Small intestine (tissue), 7 donors: ENCODE measurements around the gene POLR3A. TPM values are rescaled to one million over a fixed set of nuclear protein-coding genes. Genes with fewer than 3 reads are reported as not detected.

ENCODE experiments used
- DNase-seq, 2 donors: peaks; one replicate each; pipeline versions ENCODE4 v3.0.0 to v3.0.0-alpha.2; 2013
- FAIRE-seq: peaks from 2 replicates; lab custom pipeline; 2012; peaks lifted over from hg19 to GRCh38; lab: Jason Lieb, UNC
- H3K27ac ChIP-seq, 3 donors: one replicate each; pipeline ENCODE4 v1.5.1; 2013; ENCODE audit warnings: low read length in 2 of 3, mild to moderate bottlenecking in 2 of 3, control low read depth in 1 of 3, inconsistent platforms in 1 of 3, low read depth in 1 of 3, moderate library complexity in 1 of 3
- H3K27me3 ChIP-seq, 3 donors: one replicate each; pipeline ENCODE4 v1.6.1; 2013; ENCODE audit warnings: low read length in 3 of 3, inconsistent platforms in 1 of 3; ENCODE audit not compliant: control insufficient read depth in 3 of 3, insufficient read depth in 3 of 3
- H3K36me3 ChIP-seq, 3 donors: one replicate each; pipeline ENCODE4 v1.6.1; 2013; ENCODE audit warnings: low read length in 3 of 3, inconsistent platforms in 1 of 3, low read depth in 1 of 3, mild to moderate bottlenecking in 1 of 3, moderate library complexity in 1 of 3; ENCODE audit not compliant: control insufficient read depth in 3 of 3, insufficient read depth in 2 of 3
- H3K4me1 ChIP-seq, 3 donors: one replicate each; pipeline ENCODE4 v1.6.1; 2013; ENCODE audit warnings: low read length in 2 of 3, inconsistent platforms in 1 of 3, low read depth in 1 of 3, mild to moderate bottlenecking in 1 of 3, moderate library complexity in 1 of 3; ENCODE audit not compliant: control insufficient read depth in 3 of 3, insufficient read depth in 2 of 3
- H3K4me3 ChIP-seq, 3 donors: one replicate each; pipeline ENCODE4 v1.5.1; 2013; ENCODE audit warnings: low read length in 3 of 3, control low read depth in 1 of 3, inconsistent platforms in 1 of 3, low read depth in 1 of 3, mild to moderate bottlenecking in 1 of 3, moderate library complexity in 1 of 3
- H3K9me3 ChIP-seq, 2 donors: one replicate each; pipeline ENCODE4 v1.6.1; 2013; ENCODE audit warnings: low read depth in 1 of 2, low read length in 1 of 2; ENCODE audit not compliant: control insufficient read depth in 2 of 2, insufficient read depth in 1 of 2
- WGBS, 3 donors: extraction: QIAGEN DNeasy Blood & Tissue Kit; methylation state at CpG; one replicate each; pipeline ENCODE4 v1.1.7; 2013; 5-methylcytosine and 5-hydroxymethylcytosine counted together
- polyA plus RNA-seq, 4 donors: library from polyadenylated mRNA; stranded (reverse) in 3 of 4; unstranded in 1 of 4; fragments of 200-250 nt in 3 of 4; fragments of 120-200 nt in 1 of 4; gene quantifications; one replicate each; pipeline versions ENCODE4 v1.2.1 to v1.2.3, GENCODE V29; 2013
- donor health status: healthy with polysubstance abuse.
- donor health status: control.
- donor health status: control.
- donor health status: Bipolar disorder and iron deficiency.
- donor health status: healthy.

POLR3A gene
- polyA plus RNA-seq, 4 donors = 4.3 to 13.2 (median 6.4) TPM

DNA sequence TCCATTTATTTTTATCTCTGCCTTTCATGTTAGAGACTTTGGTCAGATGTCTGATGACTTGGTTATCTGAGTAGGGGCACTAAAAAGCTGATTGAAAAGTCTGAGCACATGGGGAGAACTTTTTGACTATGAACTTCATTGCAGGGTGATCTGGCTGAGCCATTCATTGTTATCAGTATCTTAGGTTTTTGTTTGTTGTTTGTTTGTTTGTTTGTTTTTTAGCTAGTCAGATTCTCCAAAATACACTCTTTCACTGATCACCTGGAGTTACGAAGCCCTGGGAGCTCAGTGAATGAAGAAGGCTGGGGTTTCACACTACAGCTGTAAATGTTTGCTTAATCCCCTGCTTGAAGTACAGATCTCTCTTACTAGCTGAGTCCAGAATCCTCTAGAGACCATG lies 74.2 kb downstream of the POLR3A start:
- FAIRE-seq (no peak), DNase-seq (peak in 1 of 2 donors; percentile 76)
- Histone ChIP-seq H3K36me3 (no peaks in the 10 kb centered on the region), H3K27me3 (no peaks in the 10 kb centered on the region), H3K4me3 (no peak overlapping the region), H3K27ac (peak overlapping the region in 1 of 3 donors; percentile 53), H3K4me1 (peaks cover 0 to 14% (median 0%) of the 10 kb centered on the region in 3 donors), H3K9me3 (peaks cover 0 to 13% of the 10 kb centered on the region in 2 donors)
- 64 to 79% (median 70%) methylated on average over 1 of the region's 1 CpG for WGBS, 3 donors

DNA sequence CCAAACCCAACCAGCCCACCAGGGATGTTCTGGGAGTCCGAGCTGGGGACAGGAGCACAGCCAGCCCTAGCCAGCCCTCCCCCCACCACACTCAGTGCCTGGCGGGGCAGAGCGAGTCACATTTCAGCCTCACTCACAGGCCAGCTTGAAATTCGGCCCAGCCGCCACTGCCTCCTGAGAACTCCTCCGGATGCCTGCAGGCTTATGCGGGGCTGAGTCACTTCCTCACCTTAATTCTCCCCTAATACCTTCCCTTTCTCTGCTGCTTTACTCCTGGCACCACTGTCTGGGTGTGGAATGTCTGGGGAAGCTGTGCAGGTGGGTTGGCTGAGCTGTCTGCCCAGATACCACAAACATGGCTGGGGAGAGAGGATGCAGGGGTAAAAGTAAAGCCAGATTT lies 80.1 kb downstream of the POLR3A start:
- WGBS, 3 donors = 46 to 85% (median 67%) methylated on average over 6 to 7 of the region's 7 CpGs
- Histone ChIP-seq H3K4me3 (no peak overlapping the region), H3K27me3 (no peaks in the 10 kb centered on the region), H3K9me3 (peaks cover 0 to 13% of the 10 kb centered on the region in 2 donors), H3K4me1 (no peaks in the 10 kb centered on the region), H3K27ac (no peak overlapping the region), H3K36me3 (no peaks in the 10 kb centered on the region)
- no peak for DNase-seq
- FAIRE-seq = no peak

DNA sequence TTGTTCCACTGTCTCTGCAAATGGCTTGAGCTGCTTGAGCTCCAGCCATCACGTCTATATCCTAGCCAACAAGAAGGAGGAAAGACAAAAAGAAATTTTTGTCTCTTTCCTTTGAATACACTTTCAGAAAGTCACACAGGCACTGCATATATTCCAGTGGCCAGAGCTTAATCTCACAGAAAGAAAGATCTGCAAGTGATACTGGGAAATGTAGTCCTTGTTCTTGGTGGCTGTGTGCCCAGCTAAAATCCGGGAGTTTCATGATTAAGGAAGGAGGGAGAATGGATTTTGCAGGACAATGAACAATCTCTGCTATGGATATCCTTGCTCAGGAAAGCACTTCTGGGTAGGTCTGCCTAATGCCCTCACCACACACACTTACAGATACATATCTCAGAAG lies 83.2 kb downstream of the POLR3A start:
- FAIRE-seq (no peak), DNase-seq (no peak)
- H3K9me3 ChIP-seq = peaks cover 0 to 5% of the 10 kb centered on the region in 2 donors
- H3K4me3 ChIP-seq = no peak overlapping the region
- H3K4me1 ChIP-seq = peaks cover 0 to 11% (median 0%) of the 10 kb centered on the region in 3 donors
- no peaks in the 10 kb centered on the region for H3K27me3 ChIP-seq
- H3K36me3 ChIP-seq = no peaks in the 10 kb centered on the region
- 34 to 45% (median 41%) methylated on average over 2 of the region's 2 CpGs for WGBS, 3 donors
- H3K27ac ChIP-seq = no peak overlapping the region

- 24 to 45% (median 30%) methylated on average over 4 of the region's 4 CpGs for WGBS, 3 donors
- Histone ChIP-seq H3K36me3 (no peaks in the 10 kb centered on the region), H3K4me3 (no peak overlapping the region), H3K27me3 (no peaks in the 10 kb centered on the region), H3K4me1 (peaks cover 0 to 24% (median 0%) of the 10 kb centered on the region in 3 donors), H3K27ac (no peak overlapping the region), H3K9me3 (no peaks in the 10 kb centered on the region)
- DNase-seq (peak in 1 of 2 donors; percentile 63), FAIRE-seq (no peak)
Measured at GRCh38 chr10:77944519-77944918, 84.8 kb downstream of the POLR3A start.

DNA sequence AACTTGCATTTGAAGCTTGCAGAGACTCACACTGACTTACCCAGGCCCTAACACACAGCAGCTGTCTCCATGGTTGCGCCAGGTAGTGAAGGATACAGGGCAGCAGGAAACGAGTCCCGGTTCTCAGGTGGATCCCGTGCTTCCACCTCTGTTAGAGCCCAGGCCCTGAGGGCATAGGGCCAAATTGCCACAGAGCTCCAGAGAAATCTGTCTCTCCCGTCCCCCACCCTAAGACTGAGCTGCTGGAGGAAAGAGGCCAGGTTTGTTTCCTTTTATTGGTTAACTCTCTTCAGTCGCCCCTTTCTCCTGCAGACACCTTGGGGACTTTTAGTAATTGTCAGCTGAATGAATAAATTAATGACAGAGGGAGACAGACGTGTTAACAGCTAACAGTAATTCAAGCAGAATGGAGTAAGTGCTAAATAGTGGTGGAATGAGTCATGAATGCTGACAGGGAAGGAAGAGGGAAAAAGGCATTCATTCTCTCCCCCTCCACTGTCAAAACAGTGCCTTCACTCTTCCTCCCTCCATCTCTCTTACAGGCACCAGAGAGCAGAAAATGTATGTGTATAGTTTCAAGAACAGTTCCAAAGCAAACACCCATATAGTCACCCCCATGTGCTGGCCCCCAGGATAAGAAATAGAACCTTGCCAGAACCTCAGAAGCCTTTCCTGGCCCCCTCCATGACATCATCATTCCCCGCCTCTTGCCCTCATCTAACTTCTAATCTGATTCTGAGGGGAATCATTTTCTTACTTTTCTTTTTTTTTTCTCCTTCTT lies 86.0 kb downstream of the POLR3A start:
- no peaks in the 10 kb centered on the region for H3K27me3 ChIP-seq
- WGBS, 3 donors = 43 to 59% (median 58%) methylated on average over 8 of the region's 8 CpGs
- peaks cover 0 to 29% (median 0%) of the 10 kb centered on the region in 3 donors for H3K4me1 ChIP-seq
- no peak overlapping the region for H3K4me3 ChIP-seq
- H3K36me3 ChIP-seq = no peaks in the 10 kb centered on the region
- H3K27ac ChIP-seq = peak overlapping the region in 1 of 3 donors; percentile 56
- FAIRE-seq (no peak), DNase-seq (peak in 1 of 2 donors; percentile 78)
- H3K9me3 ChIP-seq = no peaks in the 10 kb centered on the region

DNA sequence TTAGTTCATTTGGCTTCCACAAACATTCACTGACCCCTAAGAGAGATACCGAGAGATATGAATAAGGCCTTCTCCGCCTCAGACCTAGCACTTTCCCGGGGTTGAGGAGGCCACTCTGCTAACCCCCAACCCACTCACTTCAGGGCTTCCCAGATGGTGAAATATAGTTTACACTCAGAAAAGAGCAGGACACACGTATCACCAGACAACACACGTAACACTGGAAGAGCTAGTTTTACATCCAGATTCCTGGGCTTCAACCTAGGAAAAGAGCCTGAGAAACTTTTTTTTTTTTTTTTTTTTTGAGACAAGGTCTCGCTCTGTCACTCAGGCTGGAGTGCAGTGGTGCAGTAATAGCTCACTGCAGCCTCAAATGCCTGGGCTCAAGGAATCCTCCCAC lies 87.5 kb downstream of the POLR3A start:
- no peaks in the 10 kb centered on the region for H3K36me3 ChIP-seq
- peaks cover 0 to 29% (median 0%) of the 10 kb centered on the region in 3 donors for H3K4me1 ChIP-seq
- no peak for DNase-seq
- no peak for FAIRE-seq
- 86 to 93% (median 92%) methylated on average over 6 of the region's 6 CpGs for WGBS, 3 donors
- no peak overlapping the region for H3K4me3 ChIP-seq
- no peaks in the 10 kb centered on the region for H3K27me3 ChIP-seq
- H3K27ac ChIP-seq = no peak overlapping the region
- H3K9me3 ChIP-seq = no peaks in the 10 kb centered on the region

DNA sequence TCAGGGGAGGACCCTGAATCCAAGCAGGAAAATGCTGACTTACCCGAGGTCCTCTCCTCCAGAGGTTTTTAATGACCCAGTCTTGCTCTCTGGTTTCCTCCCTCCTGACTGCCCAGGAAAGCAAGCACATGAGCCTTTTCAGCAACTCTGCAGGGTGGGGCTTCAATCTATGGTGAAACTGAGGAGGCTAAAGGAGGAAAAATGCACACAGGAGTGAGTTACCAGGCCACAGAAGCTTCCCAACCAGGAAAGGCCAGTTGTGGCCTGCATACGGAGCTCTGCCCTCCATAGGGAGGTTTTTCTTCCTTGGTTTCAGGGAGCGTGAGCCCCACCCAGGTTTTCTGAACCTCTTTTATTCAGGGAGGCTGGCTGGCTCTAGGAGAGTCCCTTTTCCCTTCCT lies 88.7 kb downstream of the POLR3A start:
- 58 to 65% (median 63%) methylated on average over 3 of the region's 3 CpGs for WGBS, 3 donors
- Histone ChIP-seq H3K27me3 (no peaks in the 10 kb centered on the region), H3K36me3 (no peaks in the 10 kb centered on the region), H3K9me3 (no peaks in the 10 kb centered on the region), H3K4me1 (peaks cover 0 to 29% (median 0%) of the 10 kb centered on the region in 3 donors), H3K27ac (peak overlapping the region in 1 of 3 donors; percentile 9), H3K4me3 (no peak overlapping the region)
- DNase-seq = peak in 1 of 2 donors; percentile 50
- no peak for FAIRE-seq

- Histone ChIP-seq H3K4me3 (no peak overlapping the region), H3K9me3 (no peaks in the 10 kb centered on the region), H3K27me3 (no peaks in the 10 kb centered on the region), H3K27ac (peak overlapping the region in 2 of 3 donors; percentile 9 to 50), H3K4me1 (peaks cover 0 to 29% (median 0%) of the 10 kb centered on the region in 3 donors), H3K36me3 (no peaks in the 10 kb centered on the region)
- FAIRE-seq = no peak
- DNase-seq = no peak
- 70 to 84% (median 75%) methylated on average over 2 of the region's 2 CpGs for WGBS, 3 donors
Measured at GRCh38 chr10:77940225-77940624, 89.1 kb downstream of the POLR3A start.
